Measurements from ENCODE around the gene FAM168B. TPM values are rescaled to one million over a fixed set of nuclear protein-coding genes. Genes with fewer than 3 reads are reported as not detected.

Gene FAM168B
- total RNA-seq, 2 donors from 2014 or later: 144 to 156 TPM

- H3K36me3 ChIP-seq: no peaks in the 10 kb centered on the region
- DNase-seq (ENCODE audit: low spot score) (no peak), ATAC-seq (ENCODE audit: insufficient number of reproducible peaks, low FRiP score, low read depth) (no peak)
- no peak overlapping the region for H3K4me3 ChIP-seq
- no peaks in the 10 kb centered on the region for H3K27me3 ChIP-seq (replicated peaks; ENCODE audit: insufficient read depth)
- H3K9me3 ChIP-seq: no peaks in the 10 kb centered on the region
- TF ChIP-seq CTCF (IDR thresholded peaks at IDR 0.05): no peak
- H3K27ac ChIP-seq: no peak overlapping the region
- H3K4me1 ChIP-seq (ENCODE audit: control insufficient read depth in 1 of 2, low read depth in 2 of 2): no peaks in the 10 kb centered on the region
These were observed 81.8 kb downstream of the FAM168B start for GRCh38 chr2:131011486-131011885.

GRCh38 chr2:131010566-131010965 is 82.7 kb downstream of the FAM168B start:
- DNase-seq (ENCODE audit: low spot score) (no peak), ATAC-seq (ENCODE audit: insufficient number of reproducible peaks, low FRiP score, low read depth) (no peak)
- TF ChIP-seq CTCF (IDR thresholded peaks at IDR 0.05): no peak
- no peak overlapping the region for H3K4me3 ChIP-seq
- H3K4me1 ChIP-seq (ENCODE audit: control insufficient read depth in 1 of 2, low read depth in 2 of 2): no peaks in the 10 kb centered on the region
- H3K36me3 ChIP-seq: no peaks in the 10 kb centered on the region
- no peaks in the 10 kb centered on the region for H3K27me3 ChIP-seq (replicated peaks; ENCODE audit: insufficient read depth)
- H3K9me3 ChIP-seq: no peaks in the 10 kb centered on the region
- no peak overlapping the region for H3K27ac ChIP-seq

- TF ChIP-seq CTCF (IDR thresholded peaks at IDR 0.05): no peak
- H3K9me3 ChIP-seq: no peaks in the 10 kb centered on the region
- H3K4me1 ChIP-seq (ENCODE audit: control insufficient read depth in 1 of 2, low read depth in 2 of 2): no peaks in the 10 kb centered on the region
- DNase-seq (ENCODE audit: low spot score) (no peak), ATAC-seq (ENCODE audit: insufficient number of reproducible peaks, low FRiP score, low read depth) (no peak)
- no peaks in the 10 kb centered on the region for H3K36me3 ChIP-seq
- no peak overlapping the region for H3K27ac ChIP-seq
- H3K27me3 ChIP-seq (replicated peaks; ENCODE audit: insufficient read depth): no peaks in the 10 kb centered on the region
- no peak overlapping the region for H3K4me3 ChIP-seq
These were observed 83.4 kb downstream of the FAM168B start for GRCh38 chr2:131009713-131010475.

- DNase-seq (ENCODE audit: low spot score) (no peak), ATAC-seq (ENCODE audit: insufficient number of reproducible peaks, low FRiP score, low read depth) (no peak)
- TF ChIP-seq CTCF (IDR thresholded peaks at IDR 0.05): no peak
- Histone ChIP-seq H3K27me3 (replicated peaks; ENCODE audit: insufficient read depth) (no peaks in the 10 kb centered on the region), H3K4me3 (no peak overlapping the region), H3K9me3 (no peaks in the 10 kb centered on the region), H3K27ac (no peak overlapping the region), H3K36me3 (no peaks in the 10 kb centered on the region), H3K4me1 (ENCODE audit: control insufficient read depth in 1 of 2, low read depth in 2 of 2) (no peaks in the 10 kb centered on the region)
These were observed 84.3 kb downstream of the FAM168B start for GRCh38 chr2:131008967-131009366.

GRCh38 chr2:131006561-131006960 is 86.7 kb downstream of the FAM168B start:
- DNase-seq (ENCODE audit: low spot score): no peak
- H3K27me3 ChIP-seq (replicated peaks; ENCODE audit: insufficient read depth): no peaks in the 10 kb centered on the region

More at GRCh38 chr2:131006561-131006960, 86.7 kb downstream of the FAM168B start:
- no peak overlapping the region for H3K4me3 ChIP-seq
- no peaks in the 10 kb centered on the region for H3K36me3 ChIP-seq
- TF ChIP-seq CTCF (IDR thresholded peaks at IDR 0.05): no peak
- no peaks in the 10 kb centered on the region for H3K4me1 ChIP-seq (ENCODE audit: control insufficient read depth in 1 of 2, low read depth in 2 of 2)
- ATAC-seq (ENCODE audit: insufficient number of reproducible peaks, low FRiP score, low read depth): no peak
- H3K9me3 ChIP-seq: no peaks in the 10 kb centered on the region
- H3K27ac ChIP-seq: no peak overlapping the region
